Skin epidermis (tissue), 12 donors: ENCODE data around the gene EVX2.

Experiments
- H3K27ac ChIP-seq, 21 experiments: fragments of 200-600 bp; sonication (generic) in 11 of 21; one replicate each; pipeline ENCODE4 v1.5.0; 2020; ENCODE audit warnings: mild to moderate bottlenecking in 3 of 21, inconsistent platforms in 2 of 21, moderate library complexity in 2 of 21
- H3K4me3 ChIP-seq, 7 experiments: fragments of 200-600 bp; sonication (generic) in 2 of 7; one replicate each; pipeline ENCODE4 v1.5.0; 2020; ENCODE audit warnings: inconsistent platforms in 2 of 7, mild to moderate bottlenecking in 2 of 7, moderate library complexity in 1 of 7

The EVX2 gene

GRCh38 chr2:176076796-176077195 is 7.0 kb downstream of the EVX2 start:
- H3K27ac ChIP-seq = no peak overlapping the region
- H3K4me3 ChIP-seq = no peak overlapping the region

DNA sequence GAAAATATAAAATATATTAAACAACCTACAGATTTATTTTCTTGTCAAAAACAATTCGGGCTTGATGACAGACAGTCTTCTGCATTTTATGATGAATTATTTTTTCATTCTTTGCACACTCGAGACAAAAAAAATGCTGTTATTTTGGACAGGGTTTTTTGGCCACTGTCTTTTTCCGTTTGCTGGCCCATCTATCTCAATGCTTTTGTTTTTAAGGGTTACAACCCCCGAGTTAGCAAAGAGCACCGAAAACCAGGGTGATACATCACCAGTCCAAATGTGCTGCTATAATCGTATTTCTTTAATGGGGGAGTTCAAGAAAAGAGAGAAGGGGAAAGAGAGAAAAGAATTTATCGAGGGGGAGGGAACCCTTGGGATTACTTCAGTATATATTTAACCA is 7.7 kb downstream of the EVX2 start:
- H3K27ac ChIP-seq = no peak overlapping the region
- no peak overlapping the region for H3K4me3 ChIP-seq

DNA sequence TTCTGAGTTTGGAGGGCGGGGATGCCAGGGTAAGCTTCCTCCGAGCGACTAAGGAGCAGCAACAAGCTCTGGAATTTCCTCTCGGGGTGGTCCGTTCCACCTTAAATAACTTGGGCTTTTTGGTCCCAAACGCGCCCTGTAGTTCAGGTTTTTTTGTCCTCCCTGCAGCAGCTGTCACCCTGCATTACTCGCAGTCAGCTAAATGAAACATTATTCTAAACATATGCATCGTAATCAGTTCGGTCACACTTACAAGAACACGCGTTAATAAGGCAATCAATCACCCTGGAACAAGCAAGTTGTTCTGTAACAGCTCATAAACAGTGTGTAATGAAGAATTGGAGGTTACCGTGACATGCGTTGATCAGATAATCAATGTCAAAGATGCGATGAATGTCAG is 8.3 kb downstream of the EVX2 start:
- Histone ChIP-seq H3K27ac (no peak overlapping the region), H3K4me3 (no peak overlapping the region)

DNA sequence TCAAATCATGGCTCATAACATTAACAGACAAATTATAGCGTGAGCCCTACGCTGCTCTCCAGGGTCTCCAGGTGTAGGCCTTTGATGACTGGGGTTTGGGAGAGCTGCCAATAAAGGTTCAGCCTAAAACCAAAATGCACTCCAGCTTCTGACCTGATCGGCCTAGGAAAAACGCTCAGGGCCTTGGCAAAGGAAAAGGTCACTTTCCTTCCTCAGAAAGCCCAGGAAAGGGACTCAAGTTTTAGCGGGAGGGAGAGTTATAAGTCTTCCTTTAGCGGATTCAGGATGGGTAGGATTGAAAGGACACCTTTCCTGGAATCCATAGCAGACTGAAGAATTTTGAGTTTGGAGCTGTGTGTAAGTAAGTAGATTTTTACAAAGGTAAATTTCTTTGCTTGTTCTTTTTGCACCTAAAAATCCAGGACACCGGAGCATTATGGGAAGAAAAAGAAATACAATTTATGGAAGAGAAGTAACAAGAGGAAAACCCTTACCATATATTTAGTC is 8.8 kb downstream of the EVX2 start:
- no peak overlapping the region for H3K4me3 ChIP-seq
- no peak overlapping the region for H3K27ac ChIP-seq

- Histone ChIP-seq H3K4me3 (no peak overlapping the region), H3K27ac (no peak overlapping the region)
These were observed 10.5 kb downstream of the EVX2 start for GRCh38 chr2:176072951-176073904.

GRCh38 chr2:176072292-176072669 is 11.5 kb downstream of the EVX2 start:
- no peak overlapping the region for H3K4me3 ChIP-seq
- H3K27ac ChIP-seq = no peak overlapping the region

DNA sequence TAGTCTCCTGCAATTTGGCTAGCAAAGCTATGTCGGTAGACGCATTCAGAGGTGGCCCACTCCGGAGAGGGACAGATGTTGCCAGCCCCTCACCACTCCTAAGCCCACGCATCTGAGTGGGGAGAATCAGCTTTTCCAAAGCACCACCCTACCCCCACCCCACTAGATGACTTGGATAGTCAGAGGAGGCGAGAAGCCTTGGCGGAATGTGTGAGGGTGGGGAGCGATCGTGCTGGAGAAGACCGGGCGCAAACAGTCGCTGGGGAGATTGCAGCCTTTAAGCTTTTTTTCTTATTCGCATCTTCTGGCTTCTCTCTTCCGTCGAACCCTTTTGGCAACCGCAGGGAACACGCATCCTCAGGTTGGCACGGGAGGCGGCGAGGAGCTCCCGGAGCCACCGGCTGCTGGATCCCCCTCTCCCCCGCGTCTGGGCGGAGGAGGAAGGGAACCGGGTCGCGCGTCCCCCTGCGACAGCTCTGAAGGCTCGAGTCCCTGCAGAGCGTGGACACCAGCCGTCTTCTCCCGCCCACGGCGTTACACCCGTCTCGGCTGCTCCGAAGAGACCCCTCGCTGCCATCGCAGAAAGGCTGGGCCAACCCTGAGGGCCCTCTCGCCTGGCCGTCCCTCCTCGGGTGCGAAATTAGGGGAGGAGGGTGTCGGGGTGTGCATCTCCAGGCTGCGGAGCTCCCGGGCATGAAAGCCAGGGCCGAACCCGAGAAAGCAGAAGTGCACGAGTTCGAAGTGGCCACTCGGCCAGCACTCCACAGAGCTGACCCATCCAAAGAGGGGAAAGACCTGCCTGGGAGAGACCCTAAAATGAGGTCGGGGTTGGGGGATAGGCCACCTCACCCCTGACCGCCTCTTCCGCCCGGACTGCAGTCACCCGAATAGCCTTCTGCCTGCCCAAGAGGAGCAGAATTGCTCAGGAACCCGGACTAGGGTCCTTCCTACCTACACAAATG is 12.2 kb downstream of the EVX2 start:
- no peak overlapping the region for H3K4me3 ChIP-seq
- no peak overlapping the region for H3K27ac ChIP-seq

- H3K4me3 ChIP-seq = no peak overlapping the region
- H3K27ac ChIP-seq = no peak overlapping the region
These were observed 15.3 kb downstream of the EVX2 start for GRCh38 chr2:176068419-176068832.

GRCh38 chr2:176067589-176068418 is 16.0 kb downstream of the EVX2 start:
- Histone ChIP-seq H3K27ac (no peak overlapping the region), H3K4me3 (peak overlapping the region in 2 of 7 experiments; percentile 5 to 24)

GRCh38 chr2:176066645-176067588 is 16.8 kb downstream of the EVX2 start:
- no peak overlapping the region for H3K27ac ChIP-seq
- peak overlapping the region in 2 of 7 experiments; percentile 5 to 24 for H3K4me3 ChIP-seq

DNA sequence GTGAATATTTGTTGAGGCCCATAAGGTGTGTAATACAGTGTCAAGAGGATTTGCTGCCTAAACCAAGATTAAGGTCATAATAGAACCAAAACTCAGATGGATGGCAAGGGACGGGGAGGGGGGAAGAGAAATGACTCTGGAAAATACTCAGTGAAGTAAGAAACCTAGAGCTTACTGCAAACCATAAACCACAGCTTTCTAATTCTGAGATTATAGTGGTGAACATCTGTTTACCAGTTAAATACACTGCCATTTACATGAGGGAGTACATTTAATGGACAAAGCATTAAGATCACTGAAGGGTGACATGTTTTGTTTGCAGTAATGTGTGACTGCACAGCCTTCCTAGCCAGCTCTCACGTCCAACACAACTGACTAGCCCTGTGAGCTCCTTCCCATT is 19.8 kb downstream of the EVX2 start:
- no peak overlapping the region for H3K27ac ChIP-seq
- no peak overlapping the region for H3K4me3 ChIP-seq

DNA sequence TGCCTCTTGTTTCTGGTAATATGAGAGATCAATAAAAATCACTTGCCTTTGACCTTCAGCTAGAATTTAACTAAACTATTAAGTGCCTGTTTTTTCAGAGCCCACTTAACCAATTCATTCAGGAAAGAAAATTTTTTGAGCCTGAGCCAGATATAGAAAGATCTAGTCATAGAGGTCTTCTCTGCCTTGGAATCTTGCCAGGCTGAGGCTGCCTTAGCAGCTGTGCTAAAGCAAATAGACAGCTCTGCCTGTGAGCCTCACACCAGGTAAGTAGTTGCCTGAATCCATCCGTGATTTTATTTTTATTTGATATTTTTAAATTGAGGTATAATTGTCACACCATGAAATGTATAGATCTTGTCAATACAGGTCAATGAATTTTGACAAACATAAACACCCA is 27.4 kb downstream of the EVX2 start:
- Histone ChIP-seq H3K27ac (no peak overlapping the region), H3K4me3 (no peak overlapping the region)

DNA sequence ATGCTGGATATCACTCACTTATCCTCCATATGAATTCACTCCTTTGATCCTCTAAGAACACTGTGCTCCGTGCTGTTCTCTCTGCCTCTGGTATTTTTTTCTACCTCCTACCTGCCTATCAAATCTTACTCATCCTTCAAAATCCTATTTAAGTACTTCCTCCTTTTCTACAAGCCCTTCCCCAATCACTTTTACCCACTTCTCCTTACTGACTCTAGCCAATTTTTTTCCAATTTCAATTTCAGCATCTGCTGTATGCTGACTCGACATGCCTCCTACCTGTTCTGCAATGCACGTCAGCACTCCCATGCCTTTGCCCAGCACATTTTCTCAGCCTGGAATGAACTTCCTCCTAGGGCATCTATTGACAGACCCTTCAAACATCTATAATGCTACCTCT is 44.4 kb downstream of the EVX2 start:
- no peak overlapping the region for H3K27ac ChIP-seq
- H3K4me3 ChIP-seq = no peak overlapping the region

DNA sequence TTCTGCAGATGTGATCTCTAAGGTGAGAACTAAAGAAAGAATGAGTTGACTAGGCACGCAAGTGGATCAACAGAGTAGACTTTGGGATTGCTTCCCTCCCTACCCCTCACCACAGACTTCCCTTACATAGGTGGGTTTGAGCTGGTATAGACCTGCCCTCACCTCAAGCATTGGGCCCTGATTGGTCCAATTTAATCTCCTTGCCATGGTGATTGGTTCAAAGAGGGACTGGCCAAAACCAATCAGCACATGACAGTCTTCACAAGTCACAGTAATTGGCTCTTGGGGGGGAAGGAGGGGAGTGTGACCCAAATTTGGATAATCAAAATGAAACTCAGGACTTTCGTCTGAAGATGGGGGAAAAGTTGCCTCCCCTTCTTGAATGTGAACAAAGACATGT is 45.1 kb downstream of the EVX2 start:
- H3K4me3 ChIP-seq = no peak overlapping the region
- H3K27ac ChIP-seq = no peak overlapping the region

GRCh38 chr2:176035013-176035691 is 48.6 kb downstream of the EVX2 start:
- Histone ChIP-seq H3K4me3 (no peak overlapping the region), H3K27ac (no peak overlapping the region)

DNA sequence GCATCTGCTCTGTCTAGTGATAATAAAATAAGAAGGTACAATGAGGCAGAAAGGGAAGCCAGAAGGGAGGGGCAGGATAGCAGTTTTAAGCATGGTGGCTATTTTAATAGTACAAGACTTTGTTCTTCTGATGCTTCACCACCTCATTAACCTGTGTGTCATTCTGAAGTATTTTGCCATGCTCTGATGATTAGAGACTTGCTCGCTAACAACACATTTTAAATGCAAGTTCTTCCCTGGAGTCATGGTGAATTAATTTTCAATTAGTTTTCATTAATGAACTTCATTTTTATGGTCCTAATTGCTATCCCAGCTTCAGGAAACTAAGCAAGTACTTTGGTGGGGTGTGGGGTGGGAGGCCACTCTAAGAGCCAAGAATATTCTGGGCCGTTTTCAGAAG is 56.0 kb downstream of the EVX2 start:
- no peak overlapping the region for H3K27ac ChIP-seq
- no peak overlapping the region for H3K4me3 ChIP-seq
